HG02870 (cell line): ENCODE measurements around the gene PTPN7.
"Not testable (repeated sequence)": the region's sequence is repeated elsewhere in the genome, so short reads cannot be mapped to it uniquely, and the experiment has no call there.

Experiments
- ATAC-seq: cut with Tn5 transposase; IDR thresholded peaks from one replicate; pipeline ENCODE4 v1.9.1; 2021; ENCODE audit warnings: mild to moderate bottlenecking, moderate library complexity; ENCODE audit not compliant: unreplicated experiment

Gene PTPN7

GRCh38 chr1:202133001-202133400 lies 27.4 kb downstream of the PTPN7 start:
- ATAC-seq: no peak

- ATAC-seq: no peak
These were observed 28.2 kb downstream of the PTPN7 start for GRCh38 chr1:202131956-202132821.

- ATAC-seq: no peak
These were observed 29.4 kb downstream of the PTPN7 start for GRCh38 chr1:202130816-202131522.

GRCh38 chr1:202130297-202130721 lies 30.1 kb downstream of the PTPN7 start:
- ATAC-seq: no peak

- ATAC-seq: no peak
These were observed 30.7 kb downstream of the PTPN7 start for GRCh38 chr1:202129453-202130296.

GRCh38 chr1:202127836-202128622 lies 32.4 kb downstream of the PTPN7 start:
- ATAC-seq: no peak

- no peak for ATAC-seq
These were observed 33.3 kb downstream of the PTPN7 start for GRCh38 chr1:202127061-202127460.

GRCh38 chr1:202126426-202126825 lies 34.0 kb downstream of the PTPN7 start:
- no peak for ATAC-seq

- no peak for ATAC-seq
These were observed 34.8 kb downstream of the PTPN7 start for GRCh38 chr1:202125611-202126010.

GRCh38 chr1:202124142-202124541 lies 36.3 kb downstream of the PTPN7 start:
- ATAC-seq: no peak

GRCh38 chr1:202123336-202123813 lies 37.0 kb downstream of the PTPN7 start:
- no peak for ATAC-seq

- ATAC-seq: no peak
These were observed 37.6 kb downstream of the PTPN7 start, which contains the start of gene GPR37L1 for GRCh38 chr1:202122639-202123335. Gene GPR37L1, plus strand, starts transcription at chr1:202122917. Its CDS starts 47 bp downstream, at chr1:202122964.

GRCh38 chr1:202121006-202121405 lies 39.4 kb downstream of the PTPN7 start:
- no peak for ATAC-seq

- no peak for ATAC-seq
These were observed 42.5 kb downstream of the PTPN7 start for GRCh38 chr1:202117898-202118371.

GRCh38 chr1:202116287-202116686 lies 44.1 kb downstream of the PTPN7 start:
- ATAC-seq: no peak

GRCh38 chr1:202113690-202114300 lies 46.6 kb downstream of the PTPN7 start:
- ATAC-seq: peak; percentile 60

GRCh38 chr1:202112859-202113689 lies 47.3 kb downstream of the PTPN7 start:
- no peak for ATAC-seq

- ATAC-seq: not testable (repeated sequence)
These were observed 48.8 kb downstream of the PTPN7 start for GRCh38 chr1:202111589-202111988.
